ENCODE measurements around the gene ZNF548.

DNA sequence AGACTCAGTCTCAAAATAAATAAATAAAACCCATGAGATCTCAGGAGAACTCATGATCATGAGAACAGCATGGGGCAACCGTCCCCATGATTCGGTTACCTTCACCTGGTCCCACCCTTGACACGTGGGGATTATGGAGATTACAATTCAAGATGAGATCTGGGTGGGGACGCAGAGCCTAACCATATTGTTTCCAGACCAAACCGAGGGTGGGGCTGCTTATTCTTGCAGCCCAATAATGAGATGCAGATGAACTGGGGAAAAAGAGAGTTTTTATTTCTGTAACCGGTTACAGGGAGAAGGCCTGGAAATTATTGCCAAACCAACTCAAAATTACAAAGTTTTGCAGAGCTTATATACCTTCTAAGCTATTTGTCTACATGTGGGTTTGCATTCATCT is 13.5 kb upstream of the ZNF548 start:
- TF ChIP-seq PPARA (CRISPR knock-in tag; IDR thresholded peaks at IDR 0.05; ENCODE audit: borderline replicate concordance) (no peak), TOX (CRISPR knock-in tag; IDR thresholded peaks at IDR 0.05; ENCODE audit: borderline replicate concordance) (no peak), ZC3H10 (CRISPR knock-in tag; IDR thresholded peaks at IDR 0.05) (no peak), ZFP3 (CRISPR knock-in tag; IDR thresholded peaks at IDR 0.05) (no peak), ISL1 (CRISPR knock-in tag; IDR thresholded peaks at IDR 0.05) (no peak), ZNF565 (CRISPR knock-in tag; conservative IDR thresholded peaks at IDR 0.05; ENCODE audit: low read depth) (no peak), ZFP30 (CRISPR knock-in tag; IDR thresholded peaks at IDR 0.05) (no peak), RARB (CRISPR knock-in tag; IDR thresholded peaks at IDR 0.05) (no peak)
- TF ChIP-seq, protein P1, sequence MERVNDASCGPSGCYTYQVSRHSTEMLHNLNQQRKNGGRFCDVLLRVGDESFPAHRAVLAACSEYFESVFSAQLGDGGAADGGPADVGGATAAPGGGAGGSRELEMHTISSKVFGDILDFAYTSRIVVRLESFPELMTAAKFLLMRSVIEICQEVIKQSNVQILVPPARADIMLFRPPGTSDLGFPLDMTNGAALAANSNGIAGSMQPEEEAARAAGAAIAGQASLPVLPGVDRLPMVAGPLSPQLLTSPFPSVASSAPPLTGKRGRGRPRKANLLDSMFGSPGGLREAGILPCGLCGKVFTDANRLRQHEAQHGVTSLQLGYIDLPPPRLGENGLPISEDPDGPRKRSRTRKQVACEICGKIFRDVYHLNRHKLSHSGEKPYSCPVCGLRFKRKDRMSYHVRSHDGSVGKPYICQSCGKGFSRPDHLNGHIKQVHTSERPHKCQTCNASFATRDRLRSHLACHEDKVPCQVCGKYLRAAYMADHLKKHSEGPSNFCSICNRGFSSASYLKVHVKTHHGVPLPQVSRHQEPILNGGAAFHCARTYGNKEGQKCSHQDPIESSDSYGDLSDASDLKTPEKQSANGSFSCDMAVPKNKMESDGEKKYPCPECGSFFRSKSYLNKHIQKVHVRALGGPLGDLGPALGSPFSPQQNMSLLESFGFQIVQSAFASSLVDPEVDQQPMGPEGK (CRISPR knock-in tag; IDR thresholded peaks at IDR 0.05; ENCODE audit: borderline replicate concordance) = no peak
- TF ChIP-seq, protein P2, sequence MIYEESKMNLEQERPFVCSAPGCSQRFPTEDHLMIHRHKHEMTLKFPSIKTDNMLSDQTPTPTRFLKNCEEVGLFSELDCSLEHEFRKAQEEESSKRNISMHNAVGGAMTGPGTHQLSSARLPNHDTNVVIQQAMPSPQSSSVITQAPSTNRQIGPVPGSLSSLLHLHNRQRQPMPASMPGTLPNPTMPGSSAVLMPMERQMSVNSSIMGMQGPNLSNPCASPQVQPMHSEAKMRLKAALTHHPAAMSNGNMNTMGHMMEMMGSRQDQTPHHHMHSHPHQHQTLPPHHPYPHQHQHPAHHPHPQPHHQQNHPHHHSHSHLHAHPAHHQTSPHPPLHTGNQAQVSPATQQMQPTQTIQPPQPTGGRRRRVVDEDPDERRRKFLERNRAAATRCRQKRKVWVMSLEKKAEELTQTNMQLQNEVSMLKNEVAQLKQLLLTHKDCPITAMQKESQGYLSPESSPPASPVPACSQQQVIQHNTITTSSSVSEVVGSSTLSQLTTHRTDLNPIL (CRISPR knock-in tag; IDR thresholded peaks at IDR 0.05; ENCODE audit: low read depth) = no peak
- TF ChIP-seq, protein P3, sequence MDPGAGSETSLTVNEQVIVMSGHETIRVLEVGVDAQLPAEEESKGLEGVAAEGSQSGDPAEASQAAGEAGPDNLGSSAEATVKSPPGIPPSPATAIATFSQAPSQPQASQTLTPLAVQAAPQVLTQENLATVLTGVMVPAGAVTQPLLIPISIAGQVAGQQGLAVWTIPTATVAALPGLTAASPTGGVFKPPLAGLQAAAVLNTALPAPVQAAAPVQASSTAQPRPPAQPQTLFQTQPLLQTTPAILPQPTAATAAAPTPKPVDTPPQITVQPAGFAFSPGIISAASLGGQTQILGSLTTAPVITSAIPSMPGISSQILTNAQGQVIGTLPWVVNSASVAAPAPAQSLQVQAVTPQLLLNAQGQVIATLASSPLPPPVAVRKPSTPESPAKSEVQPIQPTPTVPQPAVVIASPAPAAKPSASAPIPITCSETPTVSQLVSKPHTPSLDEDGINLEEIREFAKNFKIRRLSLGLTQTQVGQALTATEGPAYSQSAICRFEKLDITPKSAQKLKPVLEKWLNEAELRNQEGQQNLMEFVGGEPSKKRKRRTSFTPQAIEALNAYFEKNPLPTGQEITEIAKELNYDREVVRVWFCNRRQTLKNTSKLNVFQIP (CRISPR knock-in tag; IDR thresholded peaks at IDR 0.05; ENCODE audit: borderline replicate concordance, low read depth) = no peak
